Lower leg skin (tissue), 3 donors: ENCODE data around the gene CEP55.

Source experiments
- CTCF ChIP-seq, 3 donors: fragments of 450-650 bp; IDR thresholded peaks; one replicate each; pipeline ENCODE4 v1.5.1; 2016; ENCODE audit warnings: antibody characterized with exemption in 3 of 3, mild to moderate bottlenecking in 3 of 3, moderate library complexity in 2 of 3
- POLR2A ChIP-seq, 2 donors: fragments of 450-650 bp; IDR thresholded peaks; one replicate each; pipeline ENCODE4 v1.6.1; 2016 to 2017; ENCODE audit warnings: antibody characterized with exemption in 2 of 2, mild to moderate bottlenecking in 1 of 2, moderate library complexity in 1 of 2

- TF ChIP-seq POLR2A (IDR thresholded peaks at IDR 0.05) (no peak), CTCF (IDR thresholded peaks at IDR 0.05) (no peak)
Observed at GRCh38 chr10:93566435-93567276, 70.2 kb downstream of the CEP55 start, which contains the start of gene FFAR4.
